Right ventricle myocardium inferior (tissue), 1 donor: ENCODE results near the gene REEP5. TPM values are rescaled to one million over a fixed set of nuclear protein-coding genes. Genes with fewer than 3 reads are reported as not detected.
"Not testable (repeated sequence)": the region's sequence is repeated elsewhere in the genome, so short reads cannot be mapped to it uniquely, and the experiment has no call there.

ENCODE experiments used
- ATAC-seq: fragments of 200-7000 bp; cut with Tn5 transposase; one replicate; pipeline ENCODE4 v1.9.1; 2020; ENCODE audit warnings: mild to moderate bottlenecking, moderate library complexity
- DNase-seq: peaks from one replicate; pipeline ENCODE4 v3.0.0; 2021; ENCODE audit errors: missing footprints
- intact Hi-C: fragments of 100-400 bp; cut with DNase I; formaldehyde crosslinking; loops from one replicate; pipeline ENCODE4 v1.11.0; 2022
- total RNA-seq: library from RNA; stranded (reverse); fragmentation: NEBNext Ultra II Directional; extraction: Animal tissue kit (Norgen Biotek cat#: 25700); gene quantifications from one replicate; pipeline ENCODE4 v1.2.1, GENCODE V29; 2021
- donor health status: DM: no; HTN: yes; CAD: no; lungs with severe emphysema.

Gene REEP5
- total RNA-seq, 1 donor from 2014 or later, result 125 TPM

DNA sequence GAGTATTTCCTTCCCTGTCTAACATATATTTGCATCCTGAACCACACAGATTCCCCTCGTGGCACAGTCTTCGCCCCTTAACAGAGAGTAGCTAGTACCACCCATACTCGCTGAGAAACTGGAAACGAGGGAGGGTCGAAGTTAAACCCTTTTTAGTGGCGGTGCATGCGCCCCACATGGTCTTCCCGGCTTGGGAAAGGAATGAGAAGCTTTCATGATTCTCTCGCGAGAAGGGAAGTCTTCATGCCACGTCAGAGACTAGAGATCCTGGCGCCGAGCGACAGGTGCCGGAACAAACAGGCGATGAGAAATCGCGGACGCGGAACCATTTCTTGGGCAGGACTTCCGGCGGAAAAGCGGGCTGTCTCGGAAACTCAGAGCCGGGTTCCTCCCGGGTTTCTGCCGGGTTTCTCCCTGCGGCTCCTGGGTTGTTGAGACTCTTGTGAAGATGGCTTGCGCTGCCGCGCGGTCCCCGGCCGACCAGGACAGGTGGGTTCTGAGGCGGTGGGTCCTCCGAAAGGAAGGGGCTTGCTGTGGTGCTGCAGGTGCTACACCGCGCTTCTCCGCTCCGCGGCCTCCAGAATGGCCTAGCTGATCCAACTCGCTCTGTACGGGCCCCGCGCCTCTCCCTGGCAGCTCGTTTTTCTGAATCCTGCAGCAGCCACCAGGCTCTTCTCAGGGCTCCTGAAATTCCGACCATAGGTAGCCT is 60.9 kb downstream of the REEP5 start, which contains the start of gene SRP19:
SRP19 (plus strand) TSS at position 359 of the 709 bp plus-strand sequence; CDS start at position 449, 90 bp downstream.
- DNase-seq (peak; percentile 97), ATAC-seq (peak; percentile 94)
- intact Hi-C loops, result loop anchor here (2.0 to 5.0 kb wide), 2 partner anchors 60 to 116 kb away; partner anchors contain the start of gene DCP2

DNA sequence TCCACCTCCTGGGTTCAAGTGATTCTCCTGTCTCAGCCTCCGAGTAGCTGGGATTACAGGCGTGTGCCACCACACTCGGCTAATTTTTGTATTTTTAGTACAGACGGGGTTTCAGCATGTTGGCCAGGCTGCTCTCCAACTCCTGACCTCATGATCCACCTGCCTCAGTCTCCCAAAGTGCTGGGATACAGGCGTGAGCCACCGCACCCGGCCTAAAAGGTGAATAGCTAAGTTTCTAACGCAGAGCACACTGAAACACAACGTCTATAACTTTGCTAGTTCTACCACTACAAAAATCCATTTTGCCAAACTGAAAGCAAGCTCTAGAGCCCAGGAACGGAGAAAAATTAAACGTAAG is 61.5 kb downstream of the REEP5 start:
- intact Hi-C loops, result loop anchor here (2.0 to 5.0 kb wide), 2 partner anchors 60 to 117 kb away; partner anchors contain the start of gene DCP2
- not testable (repeated sequence) for ATAC-seq, DNase-seq

DNA sequence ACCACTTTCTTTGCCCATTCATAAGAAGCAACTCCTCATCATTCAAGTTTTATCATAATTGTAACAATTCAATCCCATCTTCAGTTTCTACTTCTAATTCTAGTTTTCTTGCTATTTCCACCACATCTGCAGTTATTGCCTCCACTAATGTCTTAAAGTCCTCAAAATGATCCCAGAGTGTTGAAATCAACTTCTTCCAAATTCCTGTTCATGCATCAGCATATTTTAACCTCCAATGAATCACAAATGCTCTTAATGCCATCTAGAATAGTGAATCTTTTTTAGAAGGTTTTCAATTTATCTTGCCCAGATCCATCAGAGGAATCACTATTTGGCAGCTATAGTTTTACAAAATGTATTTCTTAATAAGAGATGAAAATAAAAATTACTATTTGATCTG is 64.2 kb downstream of the REEP5 start:
- DNase-seq (no peak), ATAC-seq (no peak)
- intact Hi-C loops, result no loop called here

DNA sequence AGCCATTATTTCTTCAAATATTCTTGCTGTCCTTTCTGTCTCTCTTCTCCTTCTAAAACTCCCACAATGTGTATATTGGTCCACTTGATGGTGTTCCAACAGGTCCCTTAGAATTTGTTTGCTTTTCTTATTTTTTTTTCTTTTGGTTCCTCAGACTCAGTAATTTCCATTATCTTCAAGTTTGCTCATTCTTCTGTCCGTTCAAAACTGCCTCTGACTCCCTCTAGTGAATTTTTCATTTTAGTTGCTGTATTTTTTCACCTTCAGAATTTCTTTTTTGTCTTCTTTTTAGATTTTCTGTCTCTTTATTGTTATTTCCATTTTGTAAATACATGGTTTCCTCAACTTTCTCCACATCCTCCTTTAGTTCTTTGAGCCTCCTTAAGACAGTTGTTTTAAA is 67.4 kb downstream of the REEP5 start:
- intact Hi-C loops, result no loop called here
- DNase-seq (no peak), ATAC-seq (no peak)

DNA sequence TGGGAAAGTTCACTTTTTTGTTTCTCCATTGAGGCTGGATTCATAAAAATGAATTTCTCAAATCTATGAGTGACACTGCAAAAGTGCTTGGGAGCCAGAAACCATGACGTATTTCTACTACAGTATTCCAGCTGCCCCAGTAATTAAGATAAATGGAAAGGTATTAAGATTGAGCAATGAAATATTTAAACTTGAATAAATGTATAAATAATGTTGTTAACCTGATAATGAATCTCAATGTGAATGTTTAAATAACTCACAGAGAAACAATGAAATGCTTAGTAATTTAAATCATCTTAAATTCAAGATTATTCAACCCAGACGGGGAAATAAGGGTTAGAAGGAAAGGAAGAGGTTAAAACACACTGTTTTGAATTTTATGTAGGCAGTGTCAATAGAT is 72.1 kb downstream of the REEP5 start:
- ATAC-seq (no peak), DNase-seq (no peak)
- intact Hi-C loops, result loop anchor here (5.0 kb wide), 2 partner anchors 72 to 298 kb away; partner anchors contain the start of gene REEP5

DNA sequence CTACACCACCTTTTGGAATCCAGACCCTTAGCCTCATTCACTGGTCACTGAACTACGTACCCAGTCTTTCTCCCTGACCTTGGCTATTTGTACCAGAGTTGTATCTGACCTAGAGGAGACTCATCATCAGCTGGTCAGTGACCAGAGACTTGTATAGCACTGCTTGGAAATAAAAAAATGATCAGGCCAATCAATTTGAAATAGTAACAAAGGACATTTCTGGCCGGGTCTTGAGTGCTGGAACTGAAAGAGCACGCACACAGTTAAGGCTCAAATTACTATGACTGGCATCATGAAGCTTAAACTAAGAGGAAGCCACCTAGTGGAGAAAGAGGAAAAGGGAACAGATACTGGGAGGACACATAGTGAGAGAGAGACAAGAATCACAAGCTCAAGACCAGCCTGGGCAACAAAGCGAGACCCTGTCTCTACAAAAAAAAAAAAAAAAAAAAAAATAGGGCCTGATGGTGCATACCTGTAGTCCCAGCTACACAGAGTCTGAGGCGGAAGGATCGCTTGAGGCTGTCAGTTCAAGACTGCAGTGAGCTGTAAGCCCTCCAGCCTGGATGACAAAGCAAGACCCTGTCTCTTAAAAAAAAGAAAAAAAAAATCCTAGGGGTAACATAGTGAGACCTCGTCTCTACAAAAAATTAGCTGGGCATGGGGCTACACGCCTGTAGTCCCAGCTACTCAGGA is 73.8 kb downstream of the REEP5 start:
- ATAC-seq (peak; percentile 87), DNase-seq (no peak)
- intact Hi-C loops, result loop anchor here (5.0 kb wide), 2 partner anchors 74 to 296 kb away; partner anchors contain the start of gene REEP5

DNA sequence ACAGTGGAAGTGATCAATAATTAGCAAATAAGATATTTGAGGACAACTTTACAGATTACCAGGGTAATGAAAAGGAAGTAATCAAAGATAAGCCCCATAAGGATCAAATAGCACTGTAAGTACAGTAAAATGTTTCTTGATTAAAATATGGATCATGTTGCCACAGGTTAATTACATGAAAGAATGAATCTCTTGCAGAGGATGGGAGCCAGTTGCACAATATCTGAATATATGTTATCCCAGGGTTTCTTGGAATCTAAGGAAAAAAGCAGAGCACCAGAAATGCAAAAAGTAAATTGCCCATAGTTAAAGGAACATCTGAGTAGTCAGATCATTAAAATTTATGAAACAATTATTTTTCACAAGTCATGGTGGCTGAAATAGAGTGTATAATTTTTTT is 74.7 kb downstream of the REEP5 start:
- intact Hi-C loops, result loop anchor here (5.0 kb wide), 2 partner anchors 75 to 295 kb away; partner anchors contain the start of gene REEP5

DNA sequence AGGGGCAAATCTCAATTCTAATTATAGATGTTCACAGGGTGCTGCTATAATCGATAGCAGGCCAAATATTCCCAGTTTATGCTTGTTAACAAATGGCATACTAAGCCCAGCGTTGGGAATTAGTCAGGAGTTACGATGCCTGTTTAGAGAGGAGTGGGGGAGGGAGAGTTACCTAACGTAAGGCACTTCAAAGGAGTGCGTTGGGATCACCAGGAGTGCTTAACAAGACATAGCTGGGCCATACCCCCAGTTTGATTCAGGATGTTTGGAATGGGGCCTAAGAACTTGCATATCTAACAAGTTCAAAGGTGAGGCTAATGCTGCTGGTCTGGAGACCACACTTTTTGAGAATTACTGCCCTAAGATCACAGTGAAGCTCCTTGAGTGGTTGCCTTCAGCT is 75.5 kb downstream of the REEP5 start:
- intact Hi-C loops, result loop anchor here (5.0 kb wide), 2 partner anchors 76 to 294 kb away; partner anchors contain the start of gene REEP5
- DNase-seq (no peak), ATAC-seq (no peak)

More for the DNA sequence above, 74.7 kb downstream of the REEP5 start:
- DNase-seq (no peak), ATAC-seq (no peak)

DNA sequence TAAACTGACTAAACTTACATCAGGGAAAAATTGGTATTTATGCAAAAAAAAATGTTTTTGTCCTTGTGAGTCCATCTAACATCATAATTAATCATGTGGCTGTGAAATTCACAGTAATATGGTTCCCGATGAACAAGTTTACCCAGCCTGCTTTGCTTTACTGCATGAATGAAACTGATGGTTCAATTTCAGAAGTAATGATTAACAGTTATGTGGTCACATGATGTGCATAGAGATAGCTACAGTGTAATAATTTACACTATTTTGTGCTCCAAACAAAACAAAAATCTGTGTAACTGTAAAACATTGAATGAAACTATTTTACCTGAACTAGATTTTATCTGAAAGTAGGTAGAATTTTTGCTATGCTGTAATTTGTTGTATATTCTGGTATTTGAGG is 77.5 kb downstream of the REEP5 start:
- DNase-seq, result no peak
- intact Hi-C loops, result no loop called here

DNA sequence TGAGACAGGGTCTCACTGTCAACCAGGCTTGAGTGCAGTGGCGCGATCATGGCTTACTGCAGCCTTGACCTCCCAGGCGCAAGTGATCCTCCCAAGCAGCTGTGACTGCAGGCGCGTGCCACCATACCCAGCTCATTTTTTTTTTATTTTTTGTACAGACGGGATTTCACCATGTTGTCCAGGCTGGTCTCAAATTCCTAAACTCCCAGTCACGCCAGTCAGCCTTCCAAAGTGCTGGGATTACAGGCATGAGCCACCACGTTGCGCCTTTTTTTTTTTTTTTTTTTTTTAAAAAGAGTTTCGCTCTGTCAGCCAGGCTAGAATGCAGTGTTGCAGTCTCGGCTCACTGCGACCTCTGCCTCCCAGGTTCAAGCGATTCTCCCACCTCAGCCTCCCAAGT is 88.1 kb downstream of the REEP5 start:
- DNase-seq (no peak), ATAC-seq (no peak)
- intact Hi-C loops, result no loop called here

More for the DNA sequence above, 77.5 kb downstream of the REEP5 start:
- no peak for ATAC-seq

DNA sequence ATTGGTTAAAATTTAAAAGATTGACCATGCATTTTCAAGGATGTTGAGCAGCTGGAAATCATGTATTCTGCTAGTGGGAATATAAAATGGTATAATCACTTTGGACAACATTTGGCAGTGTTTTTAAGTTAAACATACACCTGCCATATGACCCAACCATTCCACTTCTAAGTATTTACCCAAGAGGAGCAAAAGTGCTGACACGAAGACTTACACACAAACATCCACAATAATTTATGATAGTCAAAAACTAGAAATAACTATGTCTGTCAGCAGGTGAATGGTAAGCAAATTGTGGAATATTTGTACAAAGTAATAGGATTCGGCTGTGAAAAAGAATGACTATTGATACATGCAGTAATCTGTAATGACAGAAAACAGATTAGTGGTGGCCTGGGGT is 91.6 kb downstream of the REEP5 start:
- ATAC-seq (no peak), DNase-seq (no peak)
- intact Hi-C loops, result no loop called here

Other genes with a start within 250 kb of the REEP5 start
- 35.6 TPM for gene APC, start 184.3 kb downstream of the REEP5 start, total RNA-seq
- 24.8 TPM for gene SRP19, start 60.9 kb downstream of the REEP5 start, total RNA-seq
- 18.1 TPM for gene DCP2, start 54.6 kb upstream of the REEP5 start, total RNA-seq